ENCODE measurements around the gene PRR27. TPM values are rescaled to one million over a fixed set of nuclear protein-coding genes. Genes with fewer than 3 reads are reported as not detected.

Gene PRR27
- total and polyA plus RNA-seq, 9 of the 15 experiments (the other 6 are each of a cell fraction or from before 2014, with no cell fraction given) = not detected

DNA sequence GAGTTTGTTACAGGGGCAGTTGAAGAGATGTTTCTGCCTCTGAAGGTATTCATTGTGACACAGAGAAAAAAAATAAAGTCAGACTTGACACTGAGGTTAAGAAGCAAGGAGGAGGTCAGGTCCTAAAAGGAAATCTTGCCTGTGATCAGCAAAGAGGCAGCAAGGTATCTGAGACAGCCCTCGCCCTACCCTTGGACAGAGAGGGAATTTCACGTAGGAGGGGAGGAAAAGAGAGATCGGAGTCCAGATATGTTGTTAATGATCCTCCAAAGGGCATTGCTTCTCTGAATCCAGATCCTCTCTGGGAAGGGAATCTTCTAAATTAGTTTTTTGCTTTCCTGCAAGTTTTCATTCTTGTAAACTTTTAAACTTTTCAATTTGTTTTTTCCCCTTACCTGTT, 15.3 kb upstream of the PRR27 start (continued):
- TF ChIP-seq, protein P1, sequence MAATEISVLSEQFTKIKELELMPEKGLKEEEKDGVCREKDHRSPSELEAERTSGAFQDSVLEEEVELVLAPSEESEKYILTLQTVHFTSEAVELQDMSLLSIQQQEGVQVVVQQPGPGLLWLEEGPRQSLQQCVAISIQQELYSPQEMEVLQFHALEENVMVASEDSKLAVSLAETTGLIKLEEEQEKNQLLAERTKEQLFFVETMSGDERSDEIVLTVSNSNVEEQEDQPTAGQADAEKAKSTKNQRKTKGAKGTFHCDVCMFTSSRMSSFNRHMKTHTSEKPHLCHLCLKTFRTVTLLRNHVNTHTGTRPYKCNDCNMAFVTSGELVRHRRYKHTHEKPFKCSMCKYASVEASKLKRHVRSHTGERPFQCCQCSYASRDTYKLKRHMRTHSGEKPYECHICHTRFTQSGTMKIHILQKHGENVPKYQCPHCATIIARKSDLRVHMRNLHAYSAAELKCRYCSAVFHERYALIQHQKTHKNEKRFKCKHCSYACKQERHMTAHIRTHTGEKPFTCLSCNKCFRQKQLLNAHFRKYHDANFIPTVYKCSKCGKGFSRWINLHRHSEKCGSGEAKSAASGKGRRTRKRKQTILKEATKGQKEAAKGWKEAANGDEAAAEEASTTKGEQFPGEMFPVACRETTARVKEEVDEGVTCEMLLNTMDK (IDR thresholded peaks at IDR 0.05; ENCODE audit: borderline replicate concordance, insufficient read depth, low read depth, low read length, poor library complexity, severe bottlenecking) = no peak
- TF ChIP-seq SRSF7 (optimal IDR thresholded peaks at IDR 0.05; ENCODE audit: low read depth, low read length) = no peak

DNA sequence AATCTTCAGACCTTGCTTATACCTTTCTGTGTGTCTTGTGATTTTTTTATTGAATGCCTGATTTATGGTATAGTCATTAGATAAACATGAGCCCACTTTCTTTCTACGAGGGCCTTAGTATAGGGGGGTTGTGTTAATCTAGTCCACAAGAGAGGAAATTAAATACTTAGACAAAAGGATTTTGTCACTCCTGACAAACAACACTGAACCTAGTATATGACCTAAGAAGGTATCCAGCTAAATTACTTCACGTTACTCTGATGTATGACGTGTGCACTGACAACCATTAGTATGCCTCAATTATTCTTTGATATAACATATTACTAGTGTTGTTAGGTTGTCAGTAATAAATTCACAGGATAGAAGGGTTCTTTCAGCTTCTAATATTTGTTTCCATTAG, 2.8 kb upstream of the PRR27 start:
- Histone ChIP-seq H3K36me3 (ENCODE audit: control insufficient read depth, insufficient read depth, low read length) (no peaks in the 10 kb centered on the region), H4K20me1 (replicated peaks; ENCODE audit: control insufficient read depth, insufficient read depth, low read length) (no peaks in the 10 kb centered on the region), H3K4me2 (ENCODE audit: insufficient read depth, low read length) (no peak overlapping the region), H2AFZ (ENCODE audit: low read depth, low read length) (no peak overlapping the region), H3K9ac (ENCODE audit: insufficient read depth in 1 of 2, low read depth in 2 of 2, low read length in 2 of 2) (no peak overlapping the region), H3K9me1 (ENCODE audit: control insufficient read depth, insufficient read depth, low read length) (no peaks in the 10 kb centered on the region), H3K79me2 (ENCODE audit: control insufficient read depth, insufficient read depth, low read length) (no peaks in the 10 kb centered on the region), H3K4me3 (no peak overlapping the region), H3K27me3 (ENCODE audit: control insufficient read depth in 2 of 2, insufficient read depth in 2 of 2, low read length in 2 of 2) (no peaks in the 10 kb centered on the region), H3K4me1 (replicated peaks in 1 of 2; ENCODE audit: control insufficient read depth in 2 of 2, insufficient read depth in 2 of 2, low read length in 2 of 2) (no peaks in the 10 kb centered on the region), H3K9me3 (replicated peaks; ENCODE audit: control insufficient read depth, insufficient read depth, low read depth, low read length) (no peaks in the 10 kb centered on the region), H3K27ac (ENCODE audit: extremely low read depth, low read depth, low read length) (no peak overlapping the region)
- no peak for ATAC-seq
- no TSS peak for BruUV-seq (replicated peaks)
- ChIA-PET POLR2A (no interaction called here), CTCF (ENCODE audit: low intra/inter-chr PET ratio) (no interaction called here)
- in situ Hi-C loops (cut with MboI) (no loop called here), intact Hi-C loops (cut with micrococcal nuclease) (no loop called here)
- TF ChIP-seq, protein P2, sequence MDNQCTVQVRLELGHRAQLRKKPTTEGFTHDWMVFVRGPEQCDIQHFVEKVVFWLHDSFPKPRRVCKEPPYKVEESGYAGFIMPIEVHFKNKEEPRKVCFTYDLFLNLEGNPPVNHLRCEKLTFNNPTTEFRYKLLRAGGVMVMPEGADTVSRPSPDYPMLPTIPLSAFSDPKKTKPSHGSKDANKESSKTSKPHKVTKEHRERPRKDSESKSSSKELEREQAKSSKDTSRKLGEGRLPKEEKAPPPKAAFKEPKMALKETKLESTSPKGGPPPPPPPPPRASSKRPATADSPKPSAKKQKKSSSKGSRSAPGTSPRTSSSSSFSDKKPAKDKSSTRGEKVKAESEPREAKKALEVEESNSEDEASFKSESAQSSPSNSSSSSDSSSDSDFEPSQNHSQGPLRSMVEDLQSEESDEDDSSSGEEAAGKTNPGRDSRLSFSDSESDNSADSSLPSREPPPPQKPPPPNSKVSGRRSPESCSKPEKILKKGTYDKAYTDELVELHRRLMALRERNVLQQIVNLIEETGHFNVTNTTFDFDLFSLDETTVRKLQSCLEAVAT (IDR thresholded peaks at IDR 0.05) = no peak
- TF ChIP-seq HDAC8 (tag; IDR thresholded peaks at IDR 0.05) (no peak), ZNF232 (CRISPR knock-in tag; IDR thresholded peaks at IDR 0.05) (no peak), MCM3 (IDR thresholded peaks at IDR 0.05) (no peak), PHB2 (IDR thresholded peaks at IDR 0.05; ENCODE audit: low read depth) (no peak)
- DNase-seq (ENCODE audit: extremely low read depth in 1 of 4, low spot score in 3 of 4) = no peak
- WGBS (ENCODE audit: insufficient coverage, low coverage, missing lambda C conversion rate) = 3% methylated on average over 3 of the region's 3 CpGs
- FAIRE-seq = no peak
